Neural cell (in vitro differentiated cells): ENCODE results near the gene MAML2. TPM values are rescaled to one million over a fixed set of nuclear protein-coding genes. Genes with fewer than 3 reads are reported as not detected.

Experiments used
- H2AFZ ChIP-seq: fragments of 200-600, 300-800 bp; sonication (generic), shearing (Covaris generic); 2 replicates; pipeline ENCODE4 v1.6.0; 2014; ENCODE audit warnings: low read depth, mild to moderate bottlenecking, antibody characterized with exemption, low read length, moderate library complexity
- H3F3A ChIP-seq: fragments of 200-600 bp; shearing (Covaris generic); 2 replicates; pipeline ENCODE4 v1.6.1; 2016; ENCODE audit warnings: mild to moderate bottlenecking, moderate library complexity, mixed read lengths, antibody characterized with exemption, low read length; ENCODE audit not compliant: insufficient read depth, poor library complexity, severe bottlenecking
- H3K27ac ChIP-seq: fragments of 200-600, 300-800 bp; sonication (generic), shearing (Covaris generic); 2 replicates; pipeline ENCODE4 v1.5.1; 2014; ENCODE audit warnings: mild to moderate bottlenecking, low read length, moderate library complexity
- H3K27me3 ChIP-seq: fragments of 300-800, 200-600 bp; sonication (generic), shearing (Covaris generic); 2 replicates; pipeline ENCODE4 v1.6.0; 2014; ENCODE audit warnings: mild to moderate bottlenecking, low read depth, low read length, moderate library complexity; ENCODE audit not compliant: insufficient read depth
- H3K36me3 ChIP-seq: fragments of 300-800, 200-600 bp; sonication (generic), shearing (Covaris generic); 2 replicates; pipeline ENCODE4 v1.5.1; 2014; ENCODE audit warnings: mild to moderate bottlenecking, antibody characterized with exemption, low read length, moderate library complexity; ENCODE audit not compliant: insufficient read depth
- H3K4me2 ChIP-seq: fragments of 300-800, 200-600 bp; sonication (generic), shearing (Covaris generic); 2 replicates; pipeline ENCODE4 v1.6.0; 2014; ENCODE audit warnings: mild to moderate bottlenecking, low read length
- H3K4me3 ChIP-seq: fragments of 300-800, 200-600 bp; sonication (generic), shearing (Covaris generic); 2 replicates; pipeline ENCODE4 v1.5.1; 2014; ENCODE audit warnings: mild to moderate bottlenecking, low read length, moderate library complexity
- H3K79me2 ChIP-seq: fragments of 200-600 bp; shearing (Covaris generic); replicated peaks from 2 replicates; pipeline ENCODE4 v1.6.0; 2014; ENCODE audit warnings: mild to moderate bottlenecking, low read length, moderate library complexity; ENCODE audit not compliant: insufficient read depth
- H3K9ac ChIP-seq: fragments of 300-800, 200-600 bp; sonication (generic), shearing (Covaris generic); 2 replicates; pipeline ENCODE4 v1.6.1; 2016; ENCODE audit warnings: mild to moderate bottlenecking, low read length, mixed read lengths
- H3K9me2 ChIP-seq: fragments of 200-600 bp; shearing (Covaris generic); 2 replicates; pipeline ENCODE4 v1.6.1; 2016; ENCODE audit warnings: mild to moderate bottlenecking, low read length, mixed read lengths; ENCODE audit not compliant: insufficient read depth
- H3K9me3 ChIP-seq: fragments of 200-600, 300-800 bp; sonication (generic), shearing (Covaris generic); 2 replicates; pipeline ENCODE4 v1.6.1; 2016; ENCODE audit warnings: mild to moderate bottlenecking, mixed run types, low read length, moderate library complexity, mixed read lengths
- H4K20me1 ChIP-seq: fragments of 200-600 bp; shearing (Covaris generic); 2 replicates; pipeline ENCODE4 v1.6.1; 2016; ENCODE audit warnings: mild to moderate bottlenecking, mixed run types; ENCODE audit not compliant: insufficient read depth
- EP300 ChIP-seq: fragments of 450-650 bp; conservative IDR thresholded peaks from 2 replicates; pipeline ENCODE4 v1.6.1; 2014; ENCODE audit warnings: antibody characterized with exemption, mild to moderate bottlenecking, moderate library complexity; ENCODE audit not compliant: poor library complexity, severe bottlenecking
- EZH2 ChIP-seq: fragments of 200-600, 300-800 bp; shearing (Covaris generic), sonication (generic); IDR thresholded peaks from 2 replicates; pipeline ENCODE4 v1.6.1; 2014; ENCODE audit warnings: antibody characterized with exemption, low read length, borderline replicate concordance, mild to moderate bottlenecking; ENCODE audit not compliant: insufficient read depth, poor library complexity, severe bottlenecking
- MXI1 ChIP-seq: fragments of 450-650 bp; conservative IDR thresholded peaks from 2 replicates; pipeline ENCODE4 v1.6.1; 2014; ENCODE audit warnings: antibody characterized with exemption, mild to moderate bottlenecking; ENCODE audit not compliant: poor library complexity, severe bottlenecking
- POLR2AphosphoS5 ChIP-seq: IDR thresholded peaks from 2 replicates; pipeline ENCODE4 v1.6.1; 2012
- RAD21 ChIP-seq: fragments of 450-650 bp; conservative IDR thresholded peaks from 2 replicates; pipeline ENCODE4 v1.6.1; 2014; ENCODE audit warnings: antibody characterized with exemption, mild to moderate bottlenecking, moderate library complexity
- REST ChIP-seq: IDR thresholded peaks from 2 replicates; pipeline ENCODE4 v1.6.1; 2012; ENCODE audit warnings: borderline replicate concordance
- SMC3 ChIP-seq: fragments of 450-650 bp; conservative IDR thresholded peaks from 2 replicates; pipeline ENCODE4 v1.6.1; 2014; ENCODE audit warnings: antibody characterized with exemption, mild to moderate bottlenecking, moderate library complexity; ENCODE audit not compliant: poor library complexity
- TAF1 ChIP-seq: IDR thresholded peaks from 2 replicates; pipeline ENCODE4 v1.6.1; 2012; ENCODE audit warnings: low read depth
- polyA plus RNA-seq: library from polyadenylated mRNA; depleted of rRNA; stranded (reverse); fragments of >200 nt; gene quantifications from 2 replicates; pipeline ENCODE4 v1.2.3, GENCODE V29; 2014
- TF ChIP-seq, protein P1 (sequence below): fragments of 450-650 bp; IDR thresholded peaks from 2 replicates; pipeline ENCODE4 v1.5.1; 2014; ENCODE audit warnings: antibody characterized with exemption, mild to moderate bottlenecking, moderate library complexity; ENCODE audit not compliant: poor library complexity, severe bottlenecking

The MAML2 gene
- polyA plus RNA-seq, 1 donor from 2014 or later: 3.6 TPM

DNA sequence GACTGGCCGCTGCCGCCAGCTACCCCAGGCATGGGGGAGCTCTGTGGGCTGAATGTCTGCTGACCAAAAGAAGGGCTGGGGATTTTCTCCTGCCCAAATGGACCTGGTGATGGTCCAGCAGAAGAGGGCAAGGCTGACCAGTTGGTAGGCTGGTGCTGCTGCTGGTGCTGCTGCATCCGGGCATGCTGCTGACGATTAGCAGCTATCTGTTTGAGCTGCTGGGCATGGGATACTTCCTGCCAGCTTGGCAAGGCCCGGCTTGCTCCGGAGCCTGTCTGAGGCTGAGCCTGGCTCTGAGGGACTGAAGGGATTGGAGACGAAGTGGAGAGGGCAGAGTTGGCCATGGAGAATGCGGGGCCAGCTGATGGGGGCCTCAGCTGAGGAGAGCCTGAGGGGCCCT is 250.5 kb downstream of the MAML2 start:
- no peak overlapping the region for H2AFZ ChIP-seq

GRCh38 chr11:96091476-96091875 is 251.5 kb downstream of the MAML2 start:
- Histone ChIP-seq H2AFZ (no peak overlapping the region), H3K27me3 (no peaks in the 10 kb centered on the region), H3K4me2 (no peak overlapping the region), H3F3A (no peaks in the 10 kb centered on the region), H3K9me3 (no peaks in the 10 kb centered on the region), H3K36me3 (no peaks in the 10 kb centered on the region), H3K4me3 (no peak overlapping the region), H3K79me2 (no peaks in the 10 kb centered on the region), H3K9ac (no peak overlapping the region), H4K20me1 (no peaks in the 10 kb centered on the region), H3K27ac (no peak overlapping the region), H3K9me2 (no peaks in the 10 kb centered on the region)
- TF ChIP-seq POLR2AphosphoS5: no peak
- TF ChIP-seq, protein P1, sequence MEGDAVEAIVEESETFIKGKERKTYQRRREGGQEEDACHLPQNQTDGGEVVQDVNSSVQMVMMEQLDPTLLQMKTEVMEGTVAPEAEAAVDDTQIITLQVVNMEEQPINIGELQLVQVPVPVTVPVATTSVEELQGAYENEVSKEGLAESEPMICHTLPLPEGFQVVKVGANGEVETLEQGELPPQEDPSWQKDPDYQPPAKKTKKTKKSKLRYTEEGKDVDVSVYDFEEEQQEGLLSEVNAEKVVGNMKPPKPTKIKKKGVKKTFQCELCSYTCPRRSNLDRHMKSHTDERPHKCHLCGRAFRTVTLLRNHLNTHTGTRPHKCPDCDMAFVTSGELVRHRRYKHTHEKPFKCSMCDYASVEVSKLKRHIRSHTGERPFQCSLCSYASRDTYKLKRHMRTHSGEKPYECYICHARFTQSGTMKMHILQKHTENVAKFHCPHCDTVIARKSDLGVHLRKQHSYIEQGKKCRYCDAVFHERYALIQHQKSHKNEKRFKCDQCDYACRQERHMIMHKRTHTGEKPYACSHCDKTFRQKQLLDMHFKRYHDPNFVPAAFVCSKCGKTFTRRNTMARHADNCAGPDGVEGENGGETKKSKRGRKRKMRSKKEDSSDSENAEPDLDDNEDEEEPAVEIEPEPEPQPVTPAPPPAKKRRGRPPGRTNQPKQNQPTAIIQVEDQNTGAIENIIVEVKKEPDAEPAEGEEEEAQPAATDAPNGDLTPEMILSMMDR: peak; percentile 32
- TF ChIP-seq RAD21: peak; percentile 47
- no peak for TF ChIP-seq EZH2
- no peak for TF ChIP-seq MXI1
- peak; percentile 13 for TF ChIP-seq SMC3
- TF ChIP-seq TAF1: no peak
- no peak for TF ChIP-seq EP300

More for the DNA sequence above, 250.5 kb downstream of the MAML2 start:
- Histone ChIP-seq H4K20me1 (no peaks in the 10 kb centered on the region), H3F3A (no peaks in the 10 kb centered on the region), H3K27ac (no peak overlapping the region), H3K36me3 (no peaks in the 10 kb centered on the region), H3K9me2 (no peaks in the 10 kb centered on the region), H3K4me3 (no peak overlapping the region), H3K4me2 (no peak overlapping the region), H3K79me2 (no peaks in the 10 kb centered on the region), H3K9me3 (no peaks in the 10 kb centered on the region), H3K27me3 (no peaks in the 10 kb centered on the region), H3K9ac (no peak overlapping the region)
- TF ChIP-seq POLR2AphosphoS5 (no peak), REST (no peak), TAF1 (no peak), EZH2 (no peak), SMC3 (no peak), EP300 (no peak), RAD21 (no peak), MXI1 (no peak)
- TF ChIP-seq, protein P1: no peak
